ENCODE data around the gene OR13C2.
"Not testable (repeated sequence)": the region's sequence is repeated elsewhere in the genome, so short reads cannot be mapped to it uniquely, and the experiment has no call there.

The OR13C2 gene, protein sequence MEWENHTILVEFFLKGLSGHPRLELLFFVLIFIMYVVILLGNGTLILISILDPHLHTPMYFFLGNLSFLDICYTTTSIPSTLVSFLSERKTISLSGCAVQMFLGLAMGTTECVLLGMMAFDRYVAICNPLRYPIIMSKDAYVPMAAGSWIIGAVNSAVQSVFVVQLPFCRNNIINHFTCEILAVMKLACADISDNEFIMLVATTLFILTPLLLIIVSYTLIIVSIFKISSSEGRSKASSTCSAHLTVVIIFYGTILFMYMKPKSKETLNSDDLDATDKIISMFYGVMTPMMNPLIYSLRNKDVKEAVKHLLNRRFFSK

DNA sequence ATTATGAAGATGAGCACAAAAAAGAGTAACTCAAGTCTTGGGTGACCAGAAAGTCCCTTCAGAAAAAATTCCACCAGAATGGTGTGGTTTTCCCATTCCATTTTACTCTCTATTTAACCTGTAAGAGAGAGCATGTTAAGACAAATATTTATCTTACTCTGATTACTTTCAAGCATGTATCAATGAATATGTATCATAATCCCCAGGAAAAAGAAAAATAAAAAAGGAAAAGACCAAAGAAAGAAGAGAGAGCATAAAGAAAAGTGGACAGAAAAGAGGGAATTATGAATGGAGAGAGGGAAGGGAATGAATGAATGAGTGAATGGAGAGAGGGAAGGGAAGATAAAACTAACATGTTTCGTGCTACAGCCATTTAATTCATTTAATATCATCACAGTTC is at the start of gene OR13C2:
Gene OR13C2 (minus strand): TSS at position 101 of the 400 bp plus-strand sequence. CDS start 0 bp downstream, at position 101.
- not testable (repeated sequence) for DNase-seq (ENCODE audit: low read depth)

DNA sequence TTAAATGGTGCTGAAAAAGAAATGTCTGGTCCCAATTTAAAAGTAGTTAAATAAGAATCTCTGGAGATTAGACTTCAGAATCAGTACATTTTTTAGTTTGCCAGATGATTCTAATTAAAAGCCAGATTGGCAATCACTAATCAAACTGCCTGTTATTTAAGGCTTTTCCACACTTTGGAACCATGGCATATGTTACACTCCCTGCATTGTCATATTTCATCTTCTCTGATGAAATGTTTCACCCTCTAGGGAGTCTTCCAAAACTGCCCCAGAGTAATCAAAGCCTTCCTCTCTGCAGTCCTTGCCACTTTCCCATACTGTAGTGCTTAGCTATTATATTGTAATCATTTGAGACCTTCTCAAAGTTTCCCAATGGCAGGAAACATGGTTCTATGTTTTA is 30.0 kb upstream of the OR13C2 start:
- DNase-seq (ENCODE audit: low read depth) = no peak

DNA sequence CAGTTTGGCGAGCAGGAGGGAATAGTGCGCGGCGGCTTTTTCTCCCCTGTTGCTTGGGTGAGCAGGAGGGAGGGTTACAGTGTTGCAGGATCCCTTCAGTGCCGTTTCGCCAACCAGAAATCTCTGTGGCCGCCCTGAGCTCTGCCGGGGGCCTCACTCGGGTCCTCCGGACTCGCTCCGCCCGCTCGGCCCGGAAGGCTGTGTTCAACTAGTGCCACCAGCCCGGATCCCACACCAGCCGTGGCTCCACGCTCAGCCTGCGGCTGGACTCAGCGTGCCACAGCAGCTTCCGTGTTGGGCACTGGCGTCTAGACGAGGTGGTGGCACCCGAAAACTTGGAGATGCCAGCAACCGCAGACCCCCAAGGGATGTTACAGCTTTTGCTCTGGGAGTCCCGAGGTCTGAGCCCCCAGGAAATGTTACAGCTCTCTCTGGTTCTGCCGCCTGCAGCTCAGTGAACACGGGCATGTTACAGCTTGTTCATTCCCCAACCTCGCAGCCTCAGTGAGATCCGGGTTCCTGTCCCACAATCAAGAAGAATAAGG is 28.6 kb upstream of the OR13C2 start:
- DNase-seq (ENCODE audit: low read depth) = no peak

DNA sequence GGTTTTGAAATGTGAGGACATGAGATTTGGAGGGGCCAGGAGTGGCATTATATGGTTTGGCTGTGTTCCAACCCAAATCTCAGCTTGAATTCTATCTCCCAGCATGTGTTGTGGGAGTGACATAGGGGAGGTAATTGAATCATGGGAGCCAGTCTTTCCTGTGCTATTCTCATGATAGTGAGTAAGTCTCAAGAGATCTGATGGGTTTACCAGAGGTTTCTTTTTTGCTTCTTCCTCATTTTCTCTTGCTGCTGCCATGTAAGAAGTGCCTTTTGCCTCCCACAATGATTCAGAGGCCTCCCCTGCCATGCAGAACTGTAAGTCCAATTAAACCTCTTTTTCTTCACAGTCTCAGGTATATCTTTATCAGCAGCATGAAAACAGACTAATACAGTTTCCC is 20.5 kb upstream of the OR13C2 start:
- DNase-seq (ENCODE audit: low read depth) = not testable (repeated sequence)

DNA sequence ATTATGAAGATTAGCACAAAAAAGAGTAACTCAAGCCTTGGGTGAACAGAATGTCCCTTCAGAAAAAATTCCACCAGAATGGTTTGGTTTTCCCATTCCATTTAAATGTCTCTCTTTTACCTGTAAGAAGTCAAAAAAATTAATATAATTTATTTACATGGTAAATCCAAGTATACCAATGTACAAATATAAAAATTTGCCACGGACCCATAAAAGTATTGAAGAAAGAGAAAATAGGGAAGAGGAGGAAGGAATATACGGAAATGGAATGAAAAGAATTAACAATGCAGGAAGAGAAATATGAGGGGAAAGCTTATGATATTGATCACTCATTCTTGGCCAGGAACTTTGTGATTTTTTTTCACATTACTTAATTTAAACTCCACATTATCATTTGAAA is 12.7 kb upstream of the OR13C2 start, which contains the start of gene OR13C9:
Gene OR13C9 (minus strand): TSS at position 101 of the 400 bp plus-strand sequence. CDS start 0 bp downstream, at position 101.
- DNase-seq (ENCODE audit: low read depth) = no peak

DNA sequence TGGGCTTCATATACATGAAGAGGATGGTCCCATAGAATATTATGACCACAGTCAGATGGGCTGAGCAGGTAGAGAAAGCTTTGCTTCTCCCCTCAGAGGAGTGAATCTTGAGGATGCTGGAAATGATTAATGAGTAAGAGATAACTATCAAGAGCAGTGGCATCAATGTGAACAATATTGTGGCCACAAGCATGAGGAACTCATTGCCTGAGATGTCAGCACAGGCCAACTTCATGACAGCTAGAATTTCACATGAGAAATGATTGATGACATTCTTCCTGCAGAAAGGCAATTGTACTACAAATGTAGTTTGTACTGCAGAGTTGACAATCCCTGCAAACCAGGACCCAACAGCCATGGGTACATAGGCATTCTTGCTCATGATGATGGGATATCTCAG is 12.0 kb upstream of the OR13C2 start:
- no peak for DNase-seq (ENCODE audit: low read depth)

DNA sequence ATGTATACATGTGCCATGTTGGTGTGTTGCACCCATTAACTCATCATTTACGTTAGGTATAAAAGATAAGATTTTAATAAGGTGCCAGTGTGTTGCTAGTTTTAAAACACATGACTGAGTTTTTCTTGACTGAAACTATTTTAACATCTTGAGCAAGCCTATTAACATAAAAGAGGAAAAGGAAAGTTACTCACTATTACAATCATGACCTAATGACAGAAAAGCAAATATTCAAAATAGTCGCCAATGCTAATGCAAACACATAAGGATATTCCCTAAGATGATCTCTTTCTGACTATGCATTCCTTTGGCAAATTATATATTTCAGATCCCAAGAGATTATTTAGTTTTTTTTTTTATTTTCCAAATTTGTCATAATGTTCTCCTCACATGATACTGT is 5.8 kb upstream of the OR13C2 start:
- DNase-seq (ENCODE audit: low read depth) = no peak

DNA sequence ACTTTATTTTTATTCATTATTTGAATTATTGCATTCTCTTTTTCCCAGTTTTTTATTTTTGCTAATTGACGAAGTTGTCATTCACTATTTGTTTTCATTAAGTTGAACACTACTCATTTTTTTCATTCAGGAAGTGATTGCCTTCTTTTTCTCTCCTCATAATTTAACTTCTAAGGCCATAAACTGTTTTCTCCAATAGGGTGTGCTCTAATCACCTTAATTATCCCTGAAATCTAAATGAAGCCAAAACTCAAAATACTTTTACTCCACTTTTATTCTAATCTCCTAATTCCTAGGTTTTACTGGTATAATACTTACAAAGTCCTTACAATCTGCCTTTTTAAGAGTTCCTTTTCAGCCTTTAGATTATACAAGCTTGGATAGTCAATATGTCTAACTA is 2.9 kb upstream of the OR13C2 start:
- DNase-seq (ENCODE audit: low read depth) = no peak

DNA sequence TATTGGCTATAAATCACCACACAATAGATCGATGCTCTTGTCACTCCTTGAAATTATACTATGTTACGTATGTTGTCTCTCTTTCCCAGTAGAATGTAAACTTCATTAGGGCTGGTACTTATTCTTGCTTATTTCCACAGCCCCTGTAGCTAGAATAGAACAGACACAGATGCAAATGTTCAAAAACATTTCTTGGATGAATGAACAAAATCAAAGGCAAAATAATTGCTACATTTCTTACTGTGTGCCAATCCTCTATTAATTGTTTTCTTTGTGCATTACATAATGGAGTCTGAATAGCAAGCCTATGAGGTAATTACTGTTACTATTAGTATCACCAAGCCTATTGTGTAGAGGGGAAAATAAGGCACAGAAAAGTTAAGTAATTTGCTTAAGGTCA is 725 bp upstream of the OR13C2 start:
- DNase-seq (ENCODE audit: low read depth) = no peak

DNA sequence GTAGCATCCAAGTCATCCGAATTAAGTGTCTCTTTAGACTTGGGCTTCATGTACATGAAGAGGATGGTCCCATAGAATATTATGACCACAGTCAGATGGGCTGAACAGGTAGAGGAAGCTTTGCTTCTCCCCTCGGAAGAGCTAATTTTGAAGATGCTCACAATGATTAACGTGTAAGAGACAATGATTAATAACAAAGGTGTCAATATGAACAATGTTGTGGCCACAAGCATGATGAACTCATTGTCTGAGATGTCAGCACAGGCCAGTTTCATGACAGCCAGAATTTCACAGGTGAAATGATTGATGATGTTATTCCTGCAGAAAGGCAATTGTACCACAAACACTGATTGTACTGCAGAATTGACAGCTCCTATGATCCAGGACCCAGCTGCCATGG is 626 bp downstream of the OR13C2 start:
- no peak for DNase-seq (ENCODE audit: low read depth)

DNA sequence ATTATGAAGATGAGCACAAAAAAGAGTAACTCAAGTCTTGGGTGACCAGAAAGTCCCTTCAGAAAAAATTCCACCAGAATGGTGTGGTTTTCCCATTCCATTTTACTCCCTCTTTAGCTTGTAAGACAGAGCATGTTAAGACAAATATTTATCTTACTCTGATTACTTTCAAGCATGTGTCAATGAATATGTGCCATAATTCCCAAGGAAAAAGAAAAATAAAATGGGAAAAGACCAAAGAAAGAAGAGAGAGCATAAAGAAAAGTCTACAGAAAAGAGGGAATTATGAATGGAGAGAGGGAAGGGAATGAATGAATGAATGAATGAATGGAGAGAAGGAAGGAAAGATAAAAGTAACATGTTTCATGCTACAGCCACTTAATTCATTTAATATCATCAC is 6.1 kb downstream of the OR13C2 start, which contains the start of gene OR13C5:
Gene OR13C5 (minus strand): TSS at position 101 of the 400 bp plus-strand sequence. CDS start 0 bp downstream, at position 101.
- not testable (repeated sequence) for DNase-seq (ENCODE audit: low read depth)

DNA sequence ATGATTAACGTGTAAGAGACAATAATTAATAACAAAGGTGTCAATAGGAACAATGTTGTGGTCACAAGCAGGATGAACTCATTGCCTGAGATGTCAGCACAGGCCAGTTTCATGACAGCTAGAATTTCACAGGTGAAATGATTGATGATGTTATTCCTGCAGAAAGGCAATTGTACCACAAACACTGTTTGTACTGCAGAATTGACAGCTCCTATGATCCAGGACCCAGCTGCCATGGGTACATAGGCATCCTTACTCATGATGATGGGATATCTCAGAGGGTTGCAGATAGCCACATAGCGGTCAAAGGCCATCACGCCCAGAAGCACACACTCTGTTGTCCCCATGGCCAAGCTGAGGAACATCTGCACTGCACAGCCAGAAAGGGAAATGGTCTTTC is 6.7 kb downstream of the OR13C2 start:
- DNase-seq (ENCODE audit: low read depth) = not testable (repeated sequence)

DNA sequence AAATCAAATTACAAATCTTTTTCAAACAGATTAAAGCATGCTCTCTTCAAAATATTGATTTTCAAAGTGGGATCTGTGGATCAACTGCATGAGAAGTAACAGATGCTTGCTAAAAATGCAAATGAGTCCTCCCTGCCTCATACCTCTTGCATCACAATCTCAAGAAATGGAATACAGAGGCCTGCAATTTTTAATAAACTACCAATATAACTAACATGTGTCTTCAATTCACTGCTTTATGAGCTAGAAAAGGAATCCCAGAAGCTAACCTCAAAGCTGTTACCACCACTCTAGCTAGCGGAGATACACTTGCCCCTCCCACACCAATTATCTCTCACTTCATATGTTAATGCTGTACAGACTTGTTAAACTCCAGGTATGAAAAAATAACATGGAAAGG is 15.8 kb downstream of the OR13C2 start:
- no peak for DNase-seq (ENCODE audit: low read depth)

DNA sequence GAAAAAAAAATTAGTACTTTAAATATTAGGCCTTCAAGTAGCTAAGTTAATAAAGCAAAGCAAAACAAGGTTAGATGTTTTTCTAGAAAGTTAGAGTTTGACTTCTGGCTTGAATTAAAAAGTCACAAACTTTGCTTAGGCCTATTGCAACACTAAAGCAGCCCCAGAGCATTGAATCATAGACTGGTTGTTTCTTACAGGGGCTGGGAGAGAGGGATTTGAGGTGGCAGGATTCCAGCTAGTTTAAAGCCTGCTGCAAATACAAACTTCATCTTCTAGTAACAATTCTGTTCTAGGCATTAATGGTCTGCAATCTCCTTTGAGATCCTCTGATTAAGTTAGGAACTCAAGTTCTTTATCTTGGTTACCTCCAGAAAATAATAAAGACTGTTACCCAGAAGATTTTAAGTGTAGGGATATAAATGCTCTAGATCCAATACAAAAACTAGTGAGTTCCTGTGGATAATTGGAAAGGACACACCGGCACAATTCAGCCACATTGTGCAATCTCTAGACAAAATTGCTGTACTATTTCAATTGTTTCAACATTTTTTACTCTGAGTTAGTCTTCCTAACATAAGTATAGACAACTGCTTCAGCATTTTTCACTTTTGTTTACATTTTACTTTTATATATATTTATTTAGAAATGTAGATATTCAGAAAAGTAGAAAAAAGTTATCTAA is 18.8 kb downstream of the OR13C2 start:
- no peak for DNase-seq (ENCODE audit: low read depth)

DNA sequence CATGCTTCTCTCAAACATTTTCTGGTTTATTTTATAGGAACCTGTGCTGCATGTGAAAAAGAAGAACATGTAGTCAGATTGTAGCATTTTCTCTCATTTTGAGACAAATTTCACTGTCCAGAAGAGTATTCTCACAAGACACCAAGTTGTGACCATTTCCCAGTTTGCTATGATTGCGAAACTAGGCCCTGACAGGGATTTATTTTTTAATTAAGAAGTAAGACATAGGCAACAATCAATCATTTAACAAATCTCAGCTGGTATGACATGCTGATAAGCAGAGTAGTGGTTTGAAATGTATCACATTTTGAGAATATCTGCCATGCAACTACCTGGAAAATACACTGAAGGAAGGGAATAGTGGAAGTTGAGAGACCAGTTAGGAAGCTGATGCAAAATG is 24.9 kb downstream of the OR13C2 start:
- DNase-seq (ENCODE audit: low read depth) = no peak

DNA sequence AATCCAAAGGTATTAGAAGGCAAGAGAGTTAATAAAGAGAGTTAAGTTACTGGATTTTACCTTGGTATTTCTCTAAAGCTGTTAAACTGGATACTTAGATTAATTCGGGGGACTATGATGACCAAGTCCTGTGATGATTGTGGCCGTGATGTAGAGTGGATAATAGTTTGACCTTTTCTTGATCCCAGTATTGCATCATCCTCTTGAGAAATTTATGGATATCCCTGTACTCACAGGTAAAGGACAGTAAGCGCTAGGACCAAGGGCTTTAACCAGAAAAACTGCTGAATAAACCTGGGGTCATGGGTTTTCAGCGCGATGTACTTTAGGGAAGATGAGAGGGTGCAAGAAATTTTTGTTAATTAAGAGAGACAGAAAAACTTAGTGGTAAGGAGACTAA is 28.2 kb downstream of the OR13C2 start:
- no peak for DNase-seq (ENCODE audit: low read depth)

DNA sequence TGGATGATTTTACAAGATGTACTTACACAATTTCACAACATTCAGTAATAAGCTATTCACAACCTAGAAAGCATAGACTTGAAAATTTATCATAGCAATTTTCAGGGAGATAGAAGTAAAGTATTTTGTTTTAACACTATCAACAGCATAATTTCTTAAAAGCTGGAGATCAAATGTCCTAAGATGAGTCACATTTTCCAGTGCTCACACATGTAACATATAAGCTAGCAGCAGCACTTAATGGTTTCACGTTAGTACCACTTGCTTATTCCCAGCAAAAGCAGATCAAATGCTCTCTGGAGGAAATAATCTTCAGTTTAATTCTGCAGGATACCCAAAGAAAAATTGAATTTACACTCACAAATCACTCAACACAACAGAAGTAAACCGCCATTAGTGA is 30.0 kb downstream of the OR13C2 start:
- DNase-seq (ENCODE audit: low read depth) = no peak

DNA sequence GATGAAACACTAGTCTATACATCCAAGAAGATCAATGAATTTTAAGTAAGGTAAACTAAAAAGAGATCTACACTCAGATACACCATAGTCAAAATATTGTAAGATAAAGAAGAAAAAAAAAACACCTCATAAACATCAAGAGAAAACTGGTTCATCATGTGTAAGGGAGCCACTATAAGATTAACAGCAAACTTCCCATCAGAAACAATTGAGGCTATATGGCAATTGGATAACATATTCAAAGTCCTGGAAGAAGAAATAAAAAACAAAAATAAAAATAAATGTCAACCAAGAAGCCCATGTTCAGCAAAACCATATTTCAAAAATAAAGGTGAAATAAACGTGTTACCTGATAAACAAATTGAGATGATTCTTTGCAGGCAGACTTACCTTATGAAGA is 32.8 kb downstream of the OR13C2 start:
- DNase-seq (ENCODE audit: low read depth) = no peak

DNA sequence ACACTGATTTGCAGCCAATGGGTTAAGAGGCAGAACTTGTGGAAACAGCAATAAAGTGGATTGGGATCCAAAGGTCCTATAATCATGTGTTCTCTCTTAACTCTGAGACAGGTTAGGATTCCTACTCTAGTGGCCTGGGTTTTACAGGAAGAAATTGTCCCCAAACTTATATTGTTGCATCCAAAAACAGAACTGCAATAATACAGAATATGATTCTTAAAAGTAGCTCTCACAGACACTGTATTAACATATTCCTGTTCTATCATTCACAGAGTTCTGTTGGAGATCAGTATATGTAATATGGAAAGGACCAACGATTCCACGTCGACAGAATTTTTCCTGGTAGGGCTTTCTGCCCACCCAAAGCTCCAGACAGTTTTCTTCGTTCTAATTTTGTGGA is 36.6 kb downstream of the OR13C2 start, which contains the start of gene OR13C8:
Gene OR13C8 (plus strand): TSS at position 301 of the 400 bp plus-strand sequence. CDS start 0 bp downstream, at position 301.
- no peak for DNase-seq (ENCODE audit: low read depth)

DNA sequence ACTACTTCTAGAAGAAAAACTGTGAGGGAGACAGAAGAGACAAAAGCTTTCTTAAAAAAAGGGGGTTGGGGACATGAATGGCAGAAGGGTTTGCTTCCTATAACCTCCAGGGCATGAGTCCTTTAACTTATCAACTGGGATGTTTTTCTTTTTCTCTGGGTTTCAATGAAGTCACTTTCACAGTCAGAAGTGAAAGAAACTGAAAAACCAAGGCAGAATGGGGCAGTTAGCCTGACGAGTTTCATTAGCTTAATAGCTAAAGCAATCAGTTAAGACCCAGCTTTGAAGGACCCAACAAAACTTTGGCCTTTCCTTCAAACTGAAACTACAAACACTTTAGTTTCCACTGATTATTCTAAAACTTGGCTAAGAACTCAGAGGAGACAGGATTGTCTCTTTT is 41.1 kb downstream of the OR13C2 start:
- DNase-seq (ENCODE audit: low read depth) = no peak

DNA sequence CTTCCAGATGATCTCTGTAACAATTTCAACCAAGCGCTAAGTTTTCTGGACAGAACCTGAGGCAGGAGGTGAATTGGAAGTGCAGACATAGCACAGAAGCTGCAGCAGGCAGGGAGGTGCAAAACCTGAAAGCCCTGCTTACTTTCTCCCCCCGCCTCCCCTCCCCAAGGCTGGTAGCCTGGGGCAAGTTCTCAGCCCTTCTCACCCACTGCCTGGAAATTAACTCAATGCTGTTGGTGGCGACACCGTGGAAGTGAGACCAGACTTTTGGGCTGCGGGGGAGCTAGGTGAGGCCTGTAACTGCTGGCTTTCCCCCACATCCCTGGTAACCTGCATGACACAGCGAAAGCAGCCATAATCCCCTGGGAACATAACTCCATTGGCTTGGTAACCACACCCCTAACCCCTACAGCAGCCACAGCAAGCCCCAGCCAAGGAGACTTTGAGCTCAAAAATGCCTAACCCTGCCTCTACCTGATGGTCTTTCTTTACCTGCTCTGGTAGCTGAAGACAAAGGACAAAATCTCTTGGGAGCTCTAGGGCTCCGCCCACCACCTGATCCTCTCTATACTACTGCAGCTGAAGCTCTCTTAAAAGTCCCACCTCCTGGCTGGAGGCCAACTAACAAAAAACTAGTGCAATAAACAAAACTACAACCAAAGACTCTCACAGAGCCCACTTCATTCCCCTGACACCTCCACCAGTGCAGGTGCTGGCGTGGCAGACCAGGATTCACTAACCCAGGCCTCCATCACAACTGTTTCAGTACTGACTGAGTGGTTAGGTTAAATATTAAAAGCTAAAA is 48.4 kb downstream of the OR13C2 start:
- no peak for DNase-seq (ENCODE audit: low read depth)

DNA sequence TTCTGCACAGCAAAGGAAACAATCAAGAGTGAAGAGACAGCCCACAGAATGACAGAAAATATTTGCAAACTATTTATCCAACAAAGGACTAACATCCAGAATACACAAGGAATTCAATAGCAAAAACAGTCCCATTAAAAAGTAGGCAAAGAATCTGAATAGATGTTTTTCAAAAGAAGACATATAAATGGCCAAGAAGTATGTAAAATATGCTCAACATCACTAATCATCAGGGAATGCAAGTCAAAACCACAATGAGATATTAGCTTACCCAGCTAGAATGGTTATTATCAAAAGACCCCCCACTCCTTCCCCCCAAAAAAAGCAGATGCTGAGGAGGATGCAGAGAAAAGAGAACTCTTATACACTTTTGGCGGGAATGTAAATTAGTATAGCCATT is 49.9 kb downstream of the OR13C2 start:
- no peak for DNase-seq (ENCODE audit: low read depth)
